HS-5 (cell line): ENCODE data around the gene GALNT15.

ENCODE experiments used
- DNase-seq: peaks from one replicate; pipeline ENCODE4 v3.0.0-alpha.2; 2012; ENCODE audit warnings: low read depth

The GALNT15 gene

DNA sequence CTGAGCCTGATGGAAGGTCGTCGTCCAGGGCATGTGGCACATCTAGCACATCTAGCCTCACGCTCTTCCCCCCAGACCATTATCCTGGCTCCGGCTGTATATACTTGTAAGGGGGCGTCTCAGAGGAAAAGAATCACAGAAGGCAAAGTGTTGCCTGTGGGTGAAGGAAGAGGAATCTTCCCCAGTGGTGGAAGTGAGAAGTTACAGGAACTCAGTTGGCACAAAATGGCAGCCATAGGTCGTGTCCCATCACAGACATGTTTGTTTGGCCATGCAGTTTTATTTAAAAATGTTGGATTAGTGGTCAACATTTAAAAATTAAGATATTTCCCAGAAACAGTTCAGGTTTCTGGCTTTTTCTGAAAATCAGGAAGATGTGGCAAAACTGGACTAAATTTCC is 13.6 kb downstream of the GALNT15 start:
- DNase-seq, result no peak

GRCh38 chr3:16189201-16189600 is 14.7 kb downstream of the GALNT15 start:
- no peak for DNase-seq

GRCh38 chr3:16190704-16191103 is 16.2 kb downstream of the GALNT15 start:
- no peak for DNase-seq

DNA sequence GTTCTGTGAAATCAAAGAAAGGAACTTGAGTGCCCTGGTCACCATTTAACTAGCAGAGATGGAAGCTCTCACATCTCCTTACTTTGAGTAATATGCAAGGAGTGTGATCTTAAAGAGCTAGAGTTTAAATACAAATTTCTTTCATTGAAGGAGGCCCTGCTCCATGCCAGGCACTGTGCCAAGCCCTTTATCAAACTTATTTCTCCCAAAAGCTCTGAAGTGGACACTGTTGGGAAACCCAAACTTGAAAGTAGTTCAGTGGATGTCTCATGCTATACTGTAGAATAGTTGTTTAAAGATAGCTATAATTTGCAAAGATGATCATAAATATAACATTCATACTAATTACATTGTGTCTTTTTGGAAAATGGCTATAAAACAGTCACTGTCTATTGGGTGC is 17.1 kb downstream of the GALNT15 start:
- no peak for DNase-seq

- no peak for DNase-seq
Observed at GRCh38 chr3:16192176-16192811, 17.8 kb downstream of the GALNT15 start.

DNA sequence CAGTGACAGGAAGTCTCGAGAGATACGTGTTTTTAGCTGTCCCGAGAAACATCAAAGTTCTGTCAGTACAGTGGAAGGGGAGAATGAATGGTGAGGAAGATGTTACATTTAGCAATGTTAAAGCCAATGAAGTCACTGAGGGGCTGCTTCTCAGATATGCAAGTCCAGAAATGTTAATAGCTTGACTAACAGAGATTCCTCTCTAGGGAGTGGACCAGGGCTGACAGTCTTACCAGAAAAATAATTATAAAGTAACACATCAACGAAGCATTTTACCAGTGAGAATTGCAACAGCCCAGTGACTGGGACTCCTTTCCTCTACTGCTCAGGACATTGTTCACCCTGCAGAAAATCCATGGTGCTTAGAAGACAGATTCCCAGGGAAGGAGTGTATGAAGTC is 23.9 kb downstream of the GALNT15 start:
- DNase-seq, result no peak

DNA sequence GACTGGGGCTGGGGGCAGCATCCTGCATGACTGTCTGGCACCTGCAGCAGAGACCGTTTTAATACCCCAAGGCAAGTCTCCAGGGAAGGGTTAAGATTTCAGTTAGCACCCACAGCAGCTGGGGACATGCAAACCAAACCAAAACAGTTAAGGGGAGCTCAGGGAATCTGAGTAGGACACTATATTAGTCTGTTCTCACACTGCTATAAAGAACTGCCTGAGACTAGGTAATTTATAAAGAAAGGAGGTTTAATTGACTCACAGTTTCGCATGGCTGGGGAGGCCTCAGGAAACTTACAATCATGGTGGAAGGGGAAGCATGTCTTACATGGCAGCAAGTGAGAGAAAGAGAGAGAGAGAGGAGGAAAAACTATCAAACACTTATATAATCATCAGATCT is 25.3 kb downstream of the GALNT15 start:
- no peak for DNase-seq

GRCh38 chr3:16200411-16200810 is 25.9 kb downstream of the GALNT15 start:
- no peak for DNase-seq

- no peak for DNase-seq
Observed at GRCh38 chr3:16203031-16203430, 28.6 kb downstream of the GALNT15 start.

GRCh38 chr3:16203671-16204629 is 29.5 kb downstream of the GALNT15 start:
- DNase-seq, result no peak

GRCh38 chr3:16204751-16205150 is 30.3 kb downstream of the GALNT15 start:
- no peak for DNase-seq

- DNase-seq, result no peak
Observed at GRCh38 chr3:16205156-16205870, 30.8 kb downstream of the GALNT15 start.

DNA sequence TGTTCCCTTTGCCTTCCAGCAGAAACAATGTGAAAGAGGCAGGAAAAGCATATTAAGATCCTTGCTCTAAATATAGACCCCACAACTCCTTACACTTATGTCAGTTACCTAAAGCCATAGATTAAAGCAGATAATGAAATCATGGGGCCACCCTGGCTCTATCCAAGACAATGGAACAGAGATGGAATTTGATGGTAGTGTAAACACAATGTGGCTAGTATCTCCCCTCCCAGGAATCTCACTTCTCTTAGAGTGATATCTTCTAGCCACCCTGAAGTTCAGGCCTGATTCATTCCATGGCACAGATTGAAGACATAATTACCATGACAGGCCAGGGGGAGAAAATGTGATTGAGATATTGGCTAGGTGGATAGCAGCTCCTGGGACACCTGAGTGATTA is 32.6 kb downstream of the GALNT15 start:
- no peak for DNase-seq

DNA sequence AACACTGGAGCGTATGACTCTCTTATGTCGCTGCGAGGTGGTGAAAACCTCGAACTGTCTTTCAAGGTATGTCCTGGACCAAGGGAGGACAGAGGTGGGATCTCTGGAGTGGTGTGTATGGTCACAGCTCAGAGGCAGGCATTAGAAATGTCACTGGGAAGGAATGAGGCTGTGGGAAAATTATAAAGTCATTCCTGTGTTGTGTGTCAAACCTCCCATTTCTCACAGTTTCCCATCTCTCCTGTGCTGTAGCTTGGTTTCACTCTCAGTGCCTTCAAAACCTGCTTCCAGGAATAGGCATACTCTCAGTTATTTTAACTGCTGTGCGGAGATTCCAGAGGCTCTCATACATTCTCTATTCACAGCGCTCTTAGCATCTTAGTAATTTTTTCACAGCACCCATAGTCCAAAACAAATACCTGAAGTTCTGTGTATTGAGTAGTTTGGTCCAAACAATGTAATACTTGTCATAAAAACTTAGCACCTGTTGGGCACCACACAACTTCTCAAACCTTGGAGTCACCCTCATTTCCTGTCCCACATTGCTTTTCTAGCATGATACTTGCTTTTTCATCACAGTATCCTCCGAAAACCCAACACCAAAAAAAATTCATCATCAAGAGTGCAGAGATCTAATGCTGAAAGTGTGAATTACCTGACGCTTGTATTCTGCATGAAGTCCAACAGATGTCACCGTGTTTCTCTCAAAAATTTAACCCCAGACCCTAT is 36.9 kb downstream of the GALNT15 start:
- DNase-seq, result no peak

GRCh38 chr3:16214366-16214765 is 39.9 kb downstream of the GALNT15 start:
- DNase-seq, result no peak

DNA sequence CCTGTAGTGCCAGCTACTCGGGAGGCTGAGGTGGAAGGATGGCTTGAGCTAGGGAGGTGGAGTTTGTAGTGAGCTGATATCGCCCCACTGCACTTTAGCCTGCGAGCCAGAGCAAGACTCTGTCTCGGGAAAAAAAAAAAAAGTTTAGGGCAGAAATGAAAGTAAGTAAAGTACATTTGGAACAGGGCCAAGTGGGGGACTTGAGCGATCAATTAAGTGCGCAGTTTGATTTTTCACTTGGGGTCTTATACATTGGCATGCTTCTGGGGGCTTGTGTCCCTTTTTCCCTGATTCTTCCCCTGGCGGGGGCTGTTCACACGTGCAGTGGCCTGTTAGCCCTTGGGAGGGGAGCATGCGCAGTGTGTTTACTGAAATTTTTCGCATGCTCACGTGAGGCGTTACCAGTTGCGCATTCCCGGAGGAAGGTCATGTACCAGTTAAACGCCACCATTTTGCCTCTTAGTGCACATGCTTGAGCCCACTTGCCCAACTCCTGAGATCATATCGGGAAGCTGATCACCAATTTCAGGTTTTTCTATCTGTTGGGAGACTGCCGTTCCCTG is 42.0 kb downstream of the GALNT15 start:
- no peak for DNase-seq

- no peak for DNase-seq
Observed at GRCh38 chr3:16219777-16220176, 45.3 kb downstream of the GALNT15 start.

- DNase-seq, result no peak
Observed at GRCh38 chr3:16221990-16222389, 47.5 kb downstream of the GALNT15 start.

DNA sequence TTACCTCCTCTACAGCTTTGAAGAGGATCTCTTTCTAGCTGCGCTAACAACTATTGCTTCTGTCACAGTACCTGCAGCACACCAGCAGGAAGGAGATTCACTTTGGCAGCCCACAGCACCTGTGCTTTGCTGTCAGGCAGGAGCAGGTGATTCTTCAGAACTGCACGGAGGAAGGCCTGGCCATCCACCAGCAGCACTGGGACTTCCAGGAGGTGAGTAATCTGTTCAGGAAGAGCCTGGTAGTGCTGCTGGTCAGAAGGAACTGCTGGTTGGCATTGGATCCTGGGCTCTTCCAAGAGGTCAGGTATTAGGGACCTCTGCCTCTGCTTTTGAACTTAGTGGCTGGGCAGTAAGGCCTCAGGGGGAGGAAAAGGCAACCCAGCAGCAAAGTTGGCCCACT is 48.1 kb downstream of the GALNT15 start:
- no peak for DNase-seq

- DNase-seq, result no peak
Observed at GRCh38 chr3:16224325-16224724, 49.8 kb downstream of the GALNT15 start.

DNA sequence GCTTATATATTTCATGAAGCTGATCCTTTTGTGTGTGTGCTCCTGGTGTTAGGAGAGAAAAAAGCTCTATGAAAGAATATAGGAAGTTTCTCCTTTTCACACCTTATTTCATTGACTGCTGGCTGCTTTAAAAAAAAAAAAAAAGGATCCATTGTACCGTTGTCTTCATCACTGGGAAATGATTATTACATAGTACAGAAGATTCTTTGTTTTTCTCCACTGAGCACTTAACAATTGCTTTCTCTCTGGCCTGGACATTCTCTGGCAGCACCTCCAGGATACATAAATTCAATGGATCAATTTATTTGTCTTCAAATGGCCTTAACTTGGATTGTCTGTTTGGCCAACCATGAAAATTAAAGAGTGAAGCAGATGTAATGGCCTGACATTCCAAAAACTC is 53.1 kb downstream of the GALNT15 start:
- no peak for DNase-seq

GRCh38 chr3:16229681-16230080 is 55.2 kb downstream of the GALNT15 start:
- DNase-seq, result no peak
